ENCODE data around the gene MGMT. TPM values are rescaled to one million over a fixed set of nuclear protein-coding genes. Genes with fewer than 3 reads are reported as not detected.

The MGMT gene
- total and polyA plus RNA-seq, 8 donors = 1.2 to 37.8 (median 21.3) TPM

DNA sequence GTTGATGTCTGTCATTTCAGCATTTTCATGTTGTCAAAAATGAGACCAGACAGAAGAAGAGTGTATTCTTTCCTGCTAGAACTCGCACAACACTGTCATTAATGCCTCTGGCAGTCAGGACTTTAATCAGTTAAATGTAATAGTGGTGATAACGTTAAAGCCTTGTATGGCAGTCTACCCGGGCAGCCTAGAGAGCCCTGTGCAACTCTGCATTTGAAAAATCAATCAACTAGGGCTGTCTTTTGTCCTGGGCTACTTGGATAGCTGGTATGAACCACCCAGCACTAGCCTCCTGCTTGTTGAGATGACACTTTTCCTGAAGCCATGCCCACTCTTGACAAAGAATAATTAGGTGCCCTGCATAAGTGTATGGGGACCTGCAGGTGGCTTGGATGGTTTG, 19.8 kb downstream of the MGMT start:
- no peak for DNase-seq
- Histone ChIP-seq H3K4me3 (no peak overlapping the region), H3K27ac (no peak overlapping the region), H3K4me1 (no peaks in the 10 kb centered on the region), H3K36me3 (no peaks in the 10 kb centered on the region), H3K27me3 (no peaks in the 10 kb centered on the region), H3K9me3 (peaks cover 16 to 61% (median 40%) of the 10 kb centered on the region in 4 donors)
- no peak for TF ChIP-seq POLR2A (IDR thresholded peaks at IDR 0.05)
- TF ChIP-seq POLR2AphosphoS5 (IDR thresholded peaks at IDR 0.05) = no peak
- TF ChIP-seq CTCF (IDR thresholded peaks at IDR 0.05) = no peak
- 31 to 40% (median 36%) methylated on average over 2 to 3 of the region's 3 CpGs for WGBS, 5 donors
- intact Hi-C loops (cut with DNase I; ENCODE audit: low total_unique reads) = no loop called here

DNA sequence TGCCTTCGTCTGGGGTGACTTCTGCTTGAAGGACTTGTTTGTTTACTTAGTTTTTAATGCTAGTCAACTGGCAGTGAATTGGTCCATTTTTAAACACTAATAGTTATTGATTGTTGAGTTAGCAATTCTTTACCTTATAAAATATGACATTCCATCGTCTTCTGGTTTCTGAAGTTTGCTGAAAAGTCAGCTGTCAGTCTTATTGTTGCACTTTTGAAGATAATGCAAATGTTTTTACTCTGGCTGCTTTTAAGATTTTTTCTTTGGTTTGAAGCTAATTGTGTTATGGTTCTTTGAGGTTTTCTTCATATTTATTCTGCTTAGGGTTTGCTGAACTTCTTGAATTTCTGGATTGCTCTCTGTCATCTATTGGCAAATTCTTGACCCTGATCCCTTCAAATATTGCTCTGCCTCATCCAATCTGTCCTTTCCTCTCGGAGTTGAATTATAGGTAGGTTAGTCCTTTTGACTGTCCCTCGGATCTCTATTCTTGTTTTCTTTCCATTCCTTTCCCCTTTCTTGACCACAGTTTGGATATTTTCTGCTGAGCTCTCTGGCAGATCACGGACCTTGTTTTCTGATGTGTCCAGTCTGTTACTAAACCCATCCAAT, 24.2 kb downstream of the MGMT start:
- H3K4me3 ChIP-seq = no peak overlapping the region
- intact Hi-C loops (cut with DNase I; ENCODE audit: low total_unique reads) = no loop called here
- peaks cover 11 to 40% (median 22%) of the 10 kb centered on the region in 4 donors for H3K9me3 ChIP-seq
- no peak for DNase-seq
- no peaks in the 10 kb centered on the region for H3K27me3 ChIP-seq
- TF ChIP-seq EP300 (IDR thresholded peaks at IDR 0.05) = no peak
- TF ChIP-seq CTCF (IDR thresholded peaks at IDR 0.05) = no peak
- no peak for TF ChIP-seq POLR2A (IDR thresholded peaks at IDR 0.05)
- TF ChIP-seq POLR2AphosphoS5 (IDR thresholded peaks at IDR 0.05) = no peak
- H3K27ac ChIP-seq = no peak overlapping the region
- no peaks in the 10 kb centered on the region for H3K4me1 ChIP-seq
- 89 to 94% (median 93%) methylated on average over 5 of the region's 5 CpGs for WGBS, 5 donors
- peaks cover 0 to 5% (median 0%) of the 10 kb centered on the region in 4 donors for H3K36me3 ChIP-seq

DNA sequence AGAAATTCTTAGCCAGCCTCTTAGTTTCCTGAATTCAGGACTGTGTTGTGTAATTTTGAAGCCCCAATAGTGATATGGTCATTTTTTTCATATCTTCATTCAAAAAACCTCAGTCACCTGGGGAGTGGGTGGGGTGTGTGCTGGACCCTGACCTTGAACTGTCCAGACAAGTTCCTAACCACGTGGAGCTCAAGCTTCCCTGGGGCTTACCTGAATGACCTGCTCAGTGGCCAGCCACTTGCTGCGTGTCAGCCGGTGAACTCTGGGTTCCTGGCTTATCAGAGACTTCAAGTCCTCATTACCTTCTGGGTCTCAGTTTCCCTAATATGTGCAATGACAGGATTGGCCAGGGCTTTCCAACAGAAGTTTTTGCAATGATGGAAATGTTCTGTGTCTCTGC, 27.1 kb downstream of the MGMT start:
- H3K4me1 ChIP-seq = no peaks in the 10 kb centered on the region
- no peak for TF ChIP-seq CTCF (IDR thresholded peaks at IDR 0.05)
- TF ChIP-seq EP300 (IDR thresholded peaks at IDR 0.05) = no peak
- no peak for TF ChIP-seq POLR2AphosphoS5 (IDR thresholded peaks at IDR 0.05)
- no peak for TF ChIP-seq POLR2A (IDR thresholded peaks at IDR 0.05)
- intact Hi-C loops (cut with DNase I; ENCODE audit: low total_unique reads) = no loop called here
- H3K4me3 ChIP-seq = no peak overlapping the region
- no peak for DNase-seq
- peaks cover 0 to 17% (median 3%) of the 10 kb centered on the region in 4 donors for H3K36me3 ChIP-seq
- no peaks in the 10 kb centered on the region for H3K27me3 ChIP-seq
- 81 to 96% (median 86%) methylated on average over 3 of the region's 3 CpGs for WGBS, 5 donors
- H3K9me3 ChIP-seq = peaks cover 11 to 40% (median 22%) of the 10 kb centered on the region in 4 donors
- H3K27ac ChIP-seq = no peak overlapping the region

- 62 to 75% (median 68%) methylated on average over 5 of the region's 5 CpGs for WGBS, 5 donors
- no peak for DNase-seq
- Histone ChIP-seq H3K36me3 (peaks cover 0 to 17% (median 3%) of the 10 kb centered on the region in 4 donors), H3K4me1 (no peaks in the 10 kb centered on the region), H3K27ac (no peak overlapping the region), H3K27me3 (no peaks in the 10 kb centered on the region), H3K4me3 (no peak overlapping the region), H3K9me3 (peaks cover 11 to 34% (median 22%) of the 10 kb centered on the region in 4 donors)
- intact Hi-C loops (cut with DNase I; ENCODE audit: low total_unique reads) = no loop called here
- TF ChIP-seq POLR2AphosphoS5 (IDR thresholded peaks at IDR 0.05) (no peak), CTCF (IDR thresholded peaks at IDR 0.05) (no peak), EP300 (IDR thresholded peaks at IDR 0.05) (no peak), POLR2A (IDR thresholded peaks at IDR 0.05) (no peak)
Measured at GRCh38 chr10:129494740-129495139, 27.7 kb downstream of the MGMT start.
